GM19328 (cell line): Measurements from ENCODE around the gene RPP25.
A peak's percentile ranks its signal among the peaks of the same experiment; 100 is the strongest.
"Not testable (repeated sequence)": the region's sequence is repeated elsewhere in the genome, so short reads cannot be mapped to it uniquely, and the experiment has no call there.

ENCODE experiments used
- ATAC-seq: cut with Tn5 transposase; IDR thresholded peaks from one replicate; pipeline ENCODE4 v1.9.1; 2021; ENCODE audit warnings: mild to moderate bottlenecking, moderate library complexity; ENCODE audit not compliant: unreplicated experiment

Gene RPP25

DNA sequence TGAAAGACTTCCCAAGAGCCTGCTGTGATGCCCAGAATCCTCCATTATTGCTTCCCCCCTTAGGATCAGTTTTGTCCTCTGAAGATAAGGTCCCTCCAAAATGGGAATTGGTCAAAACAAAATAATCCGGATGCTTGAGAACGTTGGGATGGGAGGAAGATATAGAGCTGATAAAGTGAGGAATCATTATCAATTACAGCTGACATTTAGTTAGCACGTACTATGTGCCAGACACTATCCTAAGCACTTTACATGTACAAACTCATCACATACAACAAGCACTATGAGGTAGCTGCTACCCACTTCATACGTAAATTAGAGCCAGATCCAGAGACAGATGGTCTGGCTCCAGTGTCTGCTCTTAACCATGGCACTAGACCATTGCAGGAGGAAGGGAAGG, 6.6 kb upstream of the RPP25 start:
- no peak for ATAC-seq

- no peak for ATAC-seq
These were observed 6.1 kb upstream of the RPP25 start for GRCh38 chr15:74962671-74963070.

DNA sequence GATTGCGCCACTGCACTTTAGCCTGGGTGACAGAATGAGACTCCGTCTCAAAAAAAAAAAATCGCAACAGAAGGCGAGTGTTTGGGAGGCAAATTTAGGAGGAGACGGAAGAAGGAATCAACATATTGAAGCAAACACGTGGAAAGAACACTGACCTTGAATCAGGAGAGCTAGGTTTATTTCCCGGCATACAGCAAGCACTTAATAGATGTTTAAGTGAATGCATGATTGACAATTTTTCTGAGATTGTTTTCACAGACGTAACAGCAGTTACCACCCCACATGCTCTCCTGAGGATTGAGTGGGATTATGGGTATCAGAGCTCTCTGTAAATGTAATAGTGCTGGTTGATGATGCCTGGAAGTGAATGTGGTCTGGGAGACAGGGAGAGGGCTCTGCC, 5.6 kb upstream of the RPP25 start:
- ATAC-seq = no peak

DNA sequence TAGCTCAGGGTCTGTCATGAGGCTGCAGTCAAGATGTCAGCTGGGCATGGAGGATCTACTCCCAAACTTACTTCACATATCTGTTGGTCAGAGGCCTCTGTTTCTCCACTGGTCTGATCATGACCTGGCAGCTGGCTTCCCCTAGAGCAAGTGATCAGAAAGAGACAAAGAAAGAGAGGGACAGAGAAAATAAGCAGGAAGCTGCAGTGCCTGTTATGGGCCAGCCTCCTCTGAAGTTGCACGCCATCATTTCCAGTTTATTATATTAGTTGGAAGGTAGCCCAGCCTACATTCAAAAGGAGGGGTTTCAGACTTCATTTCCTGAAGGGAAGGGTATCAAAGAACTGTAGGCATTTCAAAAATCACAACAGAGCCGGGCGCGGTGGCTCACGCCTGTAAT, 5.0 kb upstream of the RPP25 start:
- no peak for ATAC-seq

GRCh38 chr15:74960995-74961588, 4.5 kb upstream of the RPP25 start:
- no peak for ATAC-seq

- ATAC-seq = no peak
These were observed 3.7 kb upstream of the RPP25 start for GRCh38 chr15:74960286-74960685.

- ATAC-seq = no peak
These were observed 3.0 kb upstream of the RPP25 start for GRCh38 chr15:74959586-74959939.

DNA sequence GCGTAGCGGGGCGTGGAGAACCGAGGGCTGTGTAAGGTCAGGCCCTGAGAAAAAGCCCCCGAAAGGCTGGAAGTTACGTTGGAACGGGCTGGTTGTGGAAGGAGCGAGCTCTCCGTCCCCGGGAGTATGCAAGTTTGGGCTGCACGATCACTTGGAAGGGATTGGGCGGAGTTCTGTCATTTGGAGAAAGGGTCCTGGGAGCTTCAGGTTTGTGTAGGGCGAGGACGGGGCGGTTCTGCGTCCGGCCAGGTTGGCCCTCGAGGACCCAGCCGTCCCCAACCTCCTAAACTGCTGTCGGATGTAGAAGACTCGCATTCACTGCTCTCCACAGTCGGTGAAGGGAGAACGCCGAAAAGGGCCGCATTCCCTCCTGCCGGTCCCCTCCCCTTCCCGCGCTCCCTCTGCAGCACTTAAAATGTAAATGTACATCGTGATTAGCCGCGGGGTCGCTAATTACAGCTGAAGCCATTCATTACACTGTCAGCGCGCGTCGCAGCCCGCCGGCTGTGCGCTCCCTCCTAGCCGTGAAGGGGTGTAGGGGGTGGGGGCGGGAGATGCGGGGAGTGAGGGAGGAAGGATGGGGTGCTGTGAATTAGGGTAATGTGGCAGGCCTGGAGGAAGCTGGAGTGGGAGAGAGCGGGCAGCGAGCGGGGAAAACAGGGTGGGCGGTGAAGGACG, 2.5 kb upstream of the RPP25 start:
- no peak for ATAC-seq

GRCh38 chr15:74958320-74958907, 1.8 kb upstream of the RPP25 start:
- ATAC-seq = no peak

GRCh38 chr15:74957476-74958035, 984 bp upstream of the RPP25 start:
- ATAC-seq = no peak

DNA sequence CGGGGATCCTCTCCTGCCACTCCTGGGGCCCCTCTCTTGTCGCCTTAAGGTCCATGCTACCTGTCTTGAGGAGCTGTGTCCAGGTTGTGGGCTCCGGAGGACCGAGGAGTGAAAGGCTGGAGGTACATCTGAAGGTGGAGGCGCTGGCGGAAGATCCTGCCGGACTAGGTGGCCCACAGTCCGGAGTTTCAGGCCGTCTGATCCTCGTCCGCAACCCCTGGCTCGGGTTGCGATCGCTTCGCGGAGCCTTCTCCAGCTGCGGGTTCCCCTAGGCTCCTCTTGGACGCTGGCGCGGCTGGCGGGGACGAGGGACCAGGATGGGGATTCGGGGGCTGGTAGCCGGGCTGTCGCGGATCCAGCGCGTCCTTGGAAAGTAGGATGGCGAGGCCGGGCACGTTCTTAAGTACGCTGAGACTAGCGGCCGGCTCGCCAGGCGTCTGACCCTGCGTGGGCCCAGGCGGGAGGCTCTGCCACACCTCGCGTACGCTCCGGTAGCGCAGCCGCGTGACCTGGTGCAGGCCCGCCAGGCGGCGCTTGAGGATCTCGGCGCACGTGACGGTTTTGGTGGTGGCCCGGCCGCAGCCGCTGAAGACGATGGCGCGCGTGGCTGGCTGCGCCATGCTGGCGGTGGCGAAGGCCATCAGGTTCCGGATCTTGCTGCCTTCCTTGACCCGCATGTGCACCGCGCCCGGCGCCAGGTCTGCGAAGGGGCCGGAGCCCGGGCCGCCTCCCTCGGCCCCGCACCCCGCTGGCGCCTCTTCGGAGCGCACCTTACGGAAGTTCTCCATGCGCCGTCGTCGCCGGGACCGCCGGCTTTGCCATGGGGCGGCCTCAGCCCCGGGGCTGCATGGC, 550 bp downstream of the RPP25 start:
- ATAC-seq = peak; percentile 29

DNA sequence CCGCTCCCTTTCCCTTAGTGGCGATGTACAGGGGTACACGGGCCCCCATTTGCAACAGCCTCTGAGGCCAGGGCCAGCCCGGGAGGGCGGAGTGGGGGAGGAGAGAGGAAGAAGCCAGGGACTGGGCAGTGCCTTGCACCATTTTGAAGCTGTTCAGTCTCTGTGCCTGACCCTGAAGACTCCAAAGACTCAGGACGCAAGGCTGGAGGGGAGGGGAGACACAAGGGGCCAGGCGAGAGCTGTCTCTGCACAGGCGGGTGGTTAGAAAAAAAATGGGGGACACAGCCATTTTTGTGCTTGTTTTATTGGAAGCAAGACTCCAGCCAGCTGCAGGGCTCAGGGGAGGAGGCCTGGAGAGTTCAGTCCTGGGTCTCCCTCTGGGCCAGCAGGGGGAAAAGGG, 1.6 kb downstream of the RPP25 start:
- no peak for ATAC-seq

DNA sequence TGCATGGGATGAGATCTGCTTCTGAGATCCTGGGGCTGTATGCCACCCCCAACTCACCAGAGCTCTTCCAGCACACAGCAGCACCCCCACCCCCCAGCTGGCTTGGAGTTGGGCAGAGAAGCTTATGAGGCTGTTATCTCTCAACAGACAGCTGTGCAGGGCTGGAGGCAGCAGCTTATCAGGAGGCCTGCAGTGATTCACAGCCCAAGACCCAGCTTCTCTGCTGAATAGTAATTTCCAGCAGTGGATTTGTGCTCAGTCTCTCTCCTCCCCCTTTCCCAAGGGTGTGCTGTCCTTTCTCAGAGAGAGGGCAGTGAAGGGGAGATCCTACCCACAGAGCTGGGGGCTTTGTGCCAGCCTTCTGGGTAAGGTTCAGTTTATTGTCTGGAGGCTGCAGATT, 2.1 kb downstream of the RPP25 start:
- ATAC-seq = no peak

- no peak for ATAC-seq
These were observed 5.6 kb downstream of the RPP25 start for GRCh38 chr15:74951006-74951405.

DNA sequence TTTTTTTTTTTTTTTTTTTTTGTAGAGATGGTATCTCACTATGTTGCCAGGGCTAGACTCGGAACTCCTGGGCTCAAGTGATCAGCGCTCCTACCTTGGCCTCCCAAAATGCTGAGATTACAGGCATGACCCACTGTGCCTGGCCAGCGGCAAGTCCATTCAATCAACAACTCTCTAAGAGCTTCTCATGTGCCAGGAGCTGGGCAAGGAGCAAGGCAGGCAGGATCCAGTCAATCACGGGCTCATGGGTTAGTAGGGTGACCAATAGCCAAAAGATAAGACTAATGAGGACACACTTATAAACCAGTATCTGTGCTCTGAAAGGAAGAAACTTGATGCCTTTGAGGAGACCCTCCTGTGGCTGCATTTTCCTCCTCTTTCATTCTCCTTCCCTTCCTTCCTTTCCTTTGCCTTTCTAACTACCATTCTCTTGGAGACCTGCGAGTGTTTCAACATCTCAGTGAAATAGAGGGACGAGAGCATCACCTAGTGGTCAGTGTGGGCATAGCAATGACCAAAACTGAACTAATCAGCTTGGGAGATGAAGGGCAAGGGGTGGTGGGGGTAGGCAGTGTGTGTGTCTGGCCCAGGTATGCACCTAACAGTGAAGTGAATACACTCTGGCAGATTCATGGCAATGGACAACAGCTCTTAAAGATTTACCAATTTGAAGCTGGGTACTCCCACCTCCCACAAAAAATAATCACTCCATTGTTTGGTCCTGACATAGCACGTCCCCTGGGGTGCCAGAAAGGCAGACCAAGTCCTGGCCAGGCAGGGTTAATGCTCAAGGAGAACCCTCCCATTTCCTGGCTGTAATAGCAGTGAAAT, 6.3 kb downstream of the RPP25 start:
- ATAC-seq = no peak

DNA sequence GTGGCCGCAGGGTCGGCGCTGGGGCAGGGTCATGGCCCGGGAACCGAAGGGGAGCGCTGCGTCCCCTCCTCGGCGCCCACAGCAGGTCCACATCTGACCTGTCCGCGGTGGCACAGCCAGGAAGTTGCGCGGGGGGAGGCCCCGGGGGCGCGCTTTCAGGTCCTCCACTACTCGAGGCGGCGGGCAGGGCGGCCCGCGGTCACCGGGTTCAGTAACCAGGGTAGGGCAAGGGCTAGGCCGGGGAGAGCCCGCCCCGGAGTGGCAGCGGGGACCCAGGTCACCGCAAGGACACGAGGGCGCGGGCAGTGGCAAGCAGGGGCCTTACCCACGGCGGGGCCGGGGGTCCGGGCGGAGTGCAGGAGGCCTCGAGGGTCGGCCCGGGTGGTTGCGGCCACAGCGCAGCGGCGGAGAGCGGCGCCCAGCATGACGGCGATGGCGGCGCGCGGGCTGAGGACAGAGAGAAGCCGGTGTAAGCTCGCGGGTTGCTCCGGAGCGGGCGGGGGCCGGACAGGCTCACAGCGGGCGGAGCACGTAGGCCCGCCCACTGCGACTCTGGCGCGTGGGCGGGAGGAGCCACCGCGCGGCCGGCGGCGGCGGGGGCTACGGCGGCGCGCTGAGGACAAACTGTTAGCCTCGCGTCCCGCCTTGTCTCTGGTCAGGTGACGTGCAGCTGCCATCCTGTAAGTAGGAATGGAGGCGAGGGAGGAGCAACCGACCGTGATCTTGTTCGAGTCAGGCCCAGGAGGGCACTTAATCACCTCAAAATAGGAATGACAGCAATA, 18.8 kb downstream of the RPP25 start, which contains the start of gene COX5A:
Gene COX5A (minus strand): TSS at position 484 of the 782 bp plus-strand sequence. CDS start 59 bp downstream, at position 425.
- peak; percentile 94 for ATAC-seq

DNA sequence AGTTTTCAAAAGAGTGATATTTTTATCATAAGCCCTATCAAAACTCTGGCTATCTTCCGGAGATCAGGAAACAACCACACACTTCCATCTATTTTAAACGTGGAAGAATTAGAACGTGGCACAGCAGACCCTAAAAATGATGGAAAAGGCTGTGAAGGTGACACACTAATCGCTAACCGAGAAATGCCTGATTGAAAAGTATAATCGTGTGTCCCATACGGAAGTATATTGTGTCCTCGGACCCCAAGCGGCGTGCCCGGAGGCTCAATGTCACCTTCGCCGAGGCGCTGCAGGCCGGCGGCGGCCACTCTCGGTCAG, 19.3 kb downstream of the RPP25 start:
- ATAC-seq = no peak

DNA sequence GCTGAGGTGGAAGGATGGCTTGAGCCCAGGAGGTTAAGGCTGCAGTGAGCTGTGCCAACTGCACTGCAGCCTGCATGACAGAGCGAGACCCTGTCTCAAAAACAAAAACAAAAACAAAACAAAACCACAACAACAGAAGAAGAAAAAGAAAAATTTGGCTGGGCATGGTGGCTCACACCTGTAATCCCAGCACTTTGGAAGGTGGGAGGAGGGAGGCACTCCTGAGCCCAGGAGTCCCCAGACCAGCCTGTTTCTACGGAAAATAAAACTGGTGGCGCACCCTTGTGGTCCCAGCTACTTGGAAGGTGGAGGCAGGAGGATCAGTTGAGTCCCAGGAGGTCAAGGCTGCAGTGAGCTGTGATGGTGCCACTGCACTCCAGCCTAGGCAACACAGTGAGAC, 21.4 kb downstream of the RPP25 start:
- not testable (repeated sequence) for ATAC-seq

GRCh38 chr15:74933573-74933972, 23.0 kb downstream of the RPP25 start:
- no peak for ATAC-seq

DNA sequence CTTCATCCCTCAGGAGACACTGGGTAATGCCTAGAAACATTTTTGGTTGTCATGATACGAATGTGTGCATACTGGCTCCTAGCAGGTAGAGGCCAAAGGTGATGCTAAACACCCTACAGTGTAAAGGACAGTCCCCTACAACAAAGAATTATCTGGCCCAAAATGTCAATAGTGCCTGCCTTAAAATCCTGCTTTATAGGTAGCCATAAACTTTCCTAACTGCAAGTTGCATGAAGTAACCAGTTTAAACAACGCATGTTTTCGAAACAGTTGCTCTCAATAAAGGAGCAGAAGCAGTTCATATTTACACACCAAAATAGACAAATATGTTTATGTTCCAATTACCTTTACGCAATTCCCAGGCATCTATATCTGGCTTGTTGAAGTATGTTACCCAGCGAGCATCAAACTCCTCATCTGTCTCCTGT, 27.8 kb downstream of the RPP25 start:
- no peak for ATAC-seq
